Peyer's patch (tissue), 4 donors: ENCODE data around the gene RIC3. TPM values are rescaled to one million over a fixed set of nuclear protein-coding genes. Genes with fewer than 3 reads are reported as not detected.

ENCODE experiments used
- DNase-seq, 3 donors: peaks; one replicate each; pipeline ENCODE4 v3.0.0-alpha.2; 2017 to 2019
- H3K27ac ChIP-seq, 4 donors: fragments of 200-600 bp; sonication (generic); one replicate each; pipeline ENCODE4 v1.5.1; 2016 to 2019
- H3K27me3 ChIP-seq, 2 donors: fragments of 200-600 bp; sonication (generic); one replicate each; pipeline ENCODE4 v1.5.1; 2019
- H3K36me3 ChIP-seq, 3 donors: fragments of 200-600 bp; sonication (generic); one replicate each; pipeline ENCODE4 v1.5.1; 2016 to 2019
- H3K4me1 ChIP-seq, 4 donors: fragments of 200-600 bp; sonication (generic); one replicate each; pipeline ENCODE4 v1.5.1; 2016 to 2019
- H3K4me3 ChIP-seq, 4 donors: fragments of 200-600 bp; sonication (generic); 1 replicate in 3 of 4; 2 replicates in 1 of 4; pipeline ENCODE4 v1.5.1; 2016 to 2019; ENCODE audit warnings: mild to moderate bottlenecking in 1 of 4
- H3K9me3 ChIP-seq, 4 donors: fragments of 200-600 bp; sonication (generic); one replicate each; pipeline ENCODE4 v1.5.1; 2016 to 2019; ENCODE audit warnings: mild to moderate bottlenecking in 1 of 4
- POLR2A ChIP-seq, 2 donors: fragments of 450-650 bp; IDR thresholded peaks; one replicate each; pipeline ENCODE4 v1.5.1; 2017; ENCODE audit warnings: antibody characterized with exemption in 2 of 2, mild to moderate bottlenecking in 2 of 2, moderate library complexity in 2 of 2
- total RNA-seq, 4 donors: library from RNA; depleted of rRNA; stranded (reverse); fragments of >200 nt; gene quantifications; one replicate each; pipeline ENCODE4 v1.1.0, GENCODE V29; 2016
- TF ChIP-seq, protein P1 (sequence below), 6 experiments: fragments of 450-650 bp in 4 of 6; fragments of 200-600 bp in 2 of 6; sonication (generic) in 1 of 6; IDR thresholded peaks; one replicate each; pipeline ENCODE4 v1.5.1; 2017 to 2019; ENCODE audit warnings: antibody characterized with exemption in 6 of 6, mild to moderate bottlenecking in 3 of 6, moderate library complexity in 1 of 6

The RIC3 gene
- total RNA-seq, 4 donors from 2014 or later = 2.8 to 26.4 (median 4.9) TPM

DNA sequence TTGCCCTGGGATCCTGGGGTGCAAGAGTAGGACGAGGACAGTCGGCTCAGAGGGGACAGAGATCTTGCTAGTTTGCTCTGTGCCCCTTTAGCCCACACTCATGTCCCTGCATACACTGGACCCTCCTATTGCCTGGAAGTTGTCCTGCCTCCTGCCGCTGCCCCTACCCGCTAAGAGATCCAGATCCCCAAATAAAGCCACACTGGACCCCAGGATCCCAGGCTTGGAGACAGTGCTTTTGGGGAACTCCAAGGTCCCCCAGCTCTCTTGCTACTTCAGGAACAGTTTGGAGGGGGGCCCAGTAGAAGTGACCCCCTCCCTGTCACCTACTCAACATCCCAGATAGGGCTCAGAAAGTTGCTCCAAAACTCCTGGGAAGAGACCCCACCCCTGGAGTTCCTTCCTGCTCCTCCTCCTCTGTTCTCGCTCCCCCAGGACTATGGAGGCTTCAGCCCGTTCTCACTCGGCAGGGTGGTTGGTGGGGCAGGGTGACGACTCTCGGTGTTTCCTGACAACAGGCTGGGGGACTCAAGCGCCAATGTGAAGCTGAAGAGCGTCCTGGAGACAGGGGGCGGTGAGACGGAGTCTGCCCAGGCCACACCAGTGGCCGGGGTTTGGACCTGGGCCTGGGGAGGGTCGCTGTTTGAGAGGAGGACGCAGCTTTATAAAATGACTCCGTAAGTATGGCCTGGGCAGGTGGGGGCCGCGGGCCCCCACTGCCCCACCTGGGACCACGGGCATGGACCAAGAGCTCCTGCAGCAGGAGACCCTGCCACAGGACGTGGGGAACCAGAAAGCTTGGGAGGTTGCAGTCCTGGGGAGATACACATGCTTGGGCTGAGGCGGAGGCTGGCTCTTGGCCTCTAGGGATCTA is 107.0 kb downstream of the RIC3 start:
- no peaks in the 10 kb centered on the region for H3K36me3 ChIP-seq
- H3K9me3 ChIP-seq = no peaks in the 10 kb centered on the region
- no peak for TF ChIP-seq POLR2A (IDR thresholded peaks at IDR 0.05)
- TF ChIP-seq, protein P1, sequence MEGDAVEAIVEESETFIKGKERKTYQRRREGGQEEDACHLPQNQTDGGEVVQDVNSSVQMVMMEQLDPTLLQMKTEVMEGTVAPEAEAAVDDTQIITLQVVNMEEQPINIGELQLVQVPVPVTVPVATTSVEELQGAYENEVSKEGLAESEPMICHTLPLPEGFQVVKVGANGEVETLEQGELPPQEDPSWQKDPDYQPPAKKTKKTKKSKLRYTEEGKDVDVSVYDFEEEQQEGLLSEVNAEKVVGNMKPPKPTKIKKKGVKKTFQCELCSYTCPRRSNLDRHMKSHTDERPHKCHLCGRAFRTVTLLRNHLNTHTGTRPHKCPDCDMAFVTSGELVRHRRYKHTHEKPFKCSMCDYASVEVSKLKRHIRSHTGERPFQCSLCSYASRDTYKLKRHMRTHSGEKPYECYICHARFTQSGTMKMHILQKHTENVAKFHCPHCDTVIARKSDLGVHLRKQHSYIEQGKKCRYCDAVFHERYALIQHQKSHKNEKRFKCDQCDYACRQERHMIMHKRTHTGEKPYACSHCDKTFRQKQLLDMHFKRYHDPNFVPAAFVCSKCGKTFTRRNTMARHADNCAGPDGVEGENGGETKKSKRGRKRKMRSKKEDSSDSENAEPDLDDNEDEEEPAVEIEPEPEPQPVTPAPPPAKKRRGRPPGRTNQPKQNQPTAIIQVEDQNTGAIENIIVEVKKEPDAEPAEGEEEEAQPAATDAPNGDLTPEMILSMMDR (IDR thresholded peaks at IDR 0.05) = no peak
- H3K27me3 ChIP-seq = no peaks in the 10 kb centered on the region
- no peak overlapping the region for H3K4me3 ChIP-seq
- H3K27ac ChIP-seq = no peak overlapping the region
- H3K4me1 ChIP-seq = peaks cover 0 to 5% (median 0%) of the 10 kb centered on the region in 4 donors
- DNase-seq = no peak

DNA sequence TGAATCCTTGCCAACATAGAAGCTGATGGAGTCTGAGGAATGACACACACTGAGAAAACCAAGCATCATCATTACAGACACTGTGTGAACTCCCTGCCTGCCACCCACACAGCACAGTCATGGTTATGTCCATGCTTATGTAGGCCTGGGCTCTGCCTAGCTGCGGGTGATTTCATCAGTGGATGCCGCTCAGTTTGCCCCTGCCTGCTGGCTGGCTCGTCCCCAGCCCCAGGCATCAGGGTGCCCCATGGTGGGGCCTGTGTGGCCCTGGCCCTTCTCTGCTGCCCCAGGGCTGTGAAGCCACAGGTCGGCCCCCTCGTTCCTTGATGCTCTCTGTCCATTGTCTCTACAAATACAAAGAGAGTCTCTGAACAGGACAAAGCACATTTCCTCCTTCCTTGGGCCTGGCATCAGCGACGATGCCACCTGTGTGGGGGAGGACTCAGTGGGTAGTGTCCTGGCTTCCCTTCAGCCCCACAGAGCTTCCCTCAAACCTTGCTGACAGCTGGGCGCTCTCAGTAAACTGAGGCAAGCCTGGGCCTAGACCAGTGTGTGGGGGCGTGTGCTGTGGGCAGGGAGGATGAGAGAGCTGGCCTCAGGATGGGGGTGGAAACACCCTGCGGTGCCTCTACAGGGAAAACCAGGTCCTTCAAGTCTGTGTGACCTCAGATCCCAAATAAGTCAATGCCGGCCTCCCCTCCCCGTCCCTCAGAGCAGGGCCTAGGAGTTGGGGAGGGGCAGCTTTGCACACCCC is 107.8 kb downstream of the RIC3 start:
- TF ChIP-seq, protein P1 (IDR thresholded peaks at IDR 0.05) = no peak
- no peak for TF ChIP-seq POLR2A (IDR thresholded peaks at IDR 0.05)

GRCh38 chr11:8060146-8060719 is 108.6 kb downstream of the RIC3 start:
- TF ChIP-seq, protein P1 (IDR thresholded peaks at IDR 0.05) = no peak
- no peak for TF ChIP-seq POLR2A (IDR thresholded peaks at IDR 0.05)
- no peaks in the 10 kb centered on the region for H3K36me3 ChIP-seq
- H3K27ac ChIP-seq = no peak overlapping the region
- peaks cover 0 to 5% (median 0%) of the 10 kb centered on the region in 4 donors for H3K4me1 ChIP-seq
- DNase-seq = no peak
- H3K9me3 ChIP-seq = no peaks in the 10 kb centered on the region
- H3K27me3 ChIP-seq = no peaks in the 10 kb centered on the region
- no peak overlapping the region for H3K4me3 ChIP-seq

More for the DNA sequence above, 107.8 kb downstream of the RIC3 start:
- peaks cover 0 to 5% (median 0%) of the 10 kb centered on the region in 4 donors for H3K4me1 ChIP-seq
- no peaks in the 10 kb centered on the region for H3K36me3 ChIP-seq
- no peak for DNase-seq
- H3K27me3 ChIP-seq = no peaks in the 10 kb centered on the region
- no peak overlapping the region for H3K4me3 ChIP-seq
- no peak overlapping the region for H3K27ac ChIP-seq
- no peaks in the 10 kb centered on the region for H3K9me3 ChIP-seq

DNA sequence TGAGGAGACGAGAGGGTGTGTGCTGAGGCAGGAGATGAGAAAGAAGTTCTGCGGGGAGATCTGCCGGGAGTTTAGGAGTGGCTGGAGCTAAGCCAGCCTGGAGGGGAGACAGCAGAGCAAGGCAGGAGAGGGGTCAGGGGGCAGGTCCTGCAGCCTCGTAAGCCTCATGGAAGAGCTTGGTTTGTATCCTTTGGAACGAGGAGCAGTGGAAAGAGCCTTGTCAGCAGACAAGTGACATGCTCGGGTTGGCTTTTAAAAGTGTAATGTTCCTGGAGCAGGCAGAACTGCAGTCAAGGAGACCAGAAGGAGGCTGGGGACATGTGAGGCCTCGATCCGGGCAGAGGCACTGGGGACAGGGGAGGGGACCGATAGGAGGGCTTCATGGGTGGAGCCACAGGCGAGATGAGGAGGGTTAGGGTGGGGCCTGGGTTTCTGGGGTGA is 109.2 kb downstream of the RIC3 start:
- Histone ChIP-seq H3K4me3 (no peak overlapping the region), H3K27ac (no peak overlapping the region)

GRCh38 chr11:8059030-8059429 is 109.8 kb downstream of the RIC3 start:
- H3K36me3 ChIP-seq = no peaks in the 10 kb centered on the region
- DNase-seq = no peak
- no peaks in the 10 kb centered on the region for H3K27me3 ChIP-seq
- H3K4me3 ChIP-seq = no peak overlapping the region
- H3K4me1 ChIP-seq = peaks cover 0 to 5% (median 0%) of the 10 kb centered on the region in 4 donors
- no peak for TF ChIP-seq POLR2A (IDR thresholded peaks at IDR 0.05)
- TF ChIP-seq, protein P1 (IDR thresholded peaks at IDR 0.05) = no peak
- H3K27ac ChIP-seq = no peak overlapping the region
- H3K9me3 ChIP-seq = no peaks in the 10 kb centered on the region

More for the DNA sequence above, 109.2 kb downstream of the RIC3 start:
- no peak for TF ChIP-seq POLR2A (IDR thresholded peaks at IDR 0.05)
- TF ChIP-seq, protein P1 (IDR thresholded peaks at IDR 0.05) = no peak
- no peaks in the 10 kb centered on the region for H3K36me3 ChIP-seq
- DNase-seq = no peak
- no peaks in the 10 kb centered on the region for H3K9me3 ChIP-seq
- no peaks in the 10 kb centered on the region for H3K27me3 ChIP-seq
- H3K4me1 ChIP-seq = peaks cover 0 to 5% (median 0%) of the 10 kb centered on the region in 4 donors
